ENCODE data around the gene FOXF2. TPM values are rescaled to one million over a fixed set of nuclear protein-coding genes. Genes with fewer than 3 reads are reported as not detected.

Gene FOXF2
- total and polyA plus RNA-seq, 10 of the 15 experiments (the other 5 are each of a cell fraction or from before 2014, with no cell fraction given), result not detected

DNA sequence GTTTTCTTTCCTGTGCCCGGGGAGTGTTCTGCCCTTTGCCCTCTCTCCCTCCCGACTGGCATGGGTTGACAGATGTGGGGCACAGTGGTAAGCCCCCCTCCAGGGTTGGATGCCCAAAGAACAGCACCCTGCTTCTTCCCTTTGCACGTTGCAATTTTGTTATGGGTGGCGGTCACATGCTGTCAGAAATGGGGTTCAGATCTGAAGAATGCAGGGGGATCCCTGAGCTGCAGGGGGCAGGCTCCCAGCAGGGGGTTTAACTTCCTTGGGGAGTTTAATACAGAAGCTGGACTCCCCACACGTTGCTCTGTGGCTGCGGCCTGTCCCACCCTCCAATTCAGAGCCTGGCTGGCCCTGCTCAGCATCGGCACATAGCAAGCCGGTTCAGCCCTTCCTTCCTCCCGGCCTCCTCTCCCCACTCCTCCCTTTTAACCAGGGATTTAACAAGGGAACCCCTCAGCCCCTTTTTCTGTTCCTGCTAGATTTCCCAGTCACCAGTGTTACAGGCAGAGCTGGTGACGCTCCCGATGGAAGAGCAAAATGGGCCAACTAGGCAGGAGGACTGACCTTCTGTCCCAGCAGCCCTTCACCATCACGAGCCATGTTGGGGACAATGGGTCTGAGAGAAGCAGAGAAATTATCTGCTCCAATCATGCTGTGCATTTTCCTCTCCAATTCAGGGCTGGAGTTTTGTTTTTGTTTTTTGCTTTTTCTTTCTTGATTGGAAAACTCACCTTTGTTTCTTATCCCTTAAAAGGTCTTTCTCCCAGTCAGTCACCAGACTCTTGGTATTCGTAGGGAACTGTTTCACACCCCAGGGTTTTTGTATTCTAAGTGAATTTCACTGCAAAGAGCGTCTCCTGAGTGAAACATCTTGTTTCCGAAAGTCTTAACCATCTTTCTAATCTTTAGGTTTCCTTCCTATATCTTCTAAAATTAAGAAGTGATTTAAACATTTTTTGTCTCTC lies 6.8 kb downstream of the FOXF2 start (continued):
- TF ChIP-seq, protein P1, sequence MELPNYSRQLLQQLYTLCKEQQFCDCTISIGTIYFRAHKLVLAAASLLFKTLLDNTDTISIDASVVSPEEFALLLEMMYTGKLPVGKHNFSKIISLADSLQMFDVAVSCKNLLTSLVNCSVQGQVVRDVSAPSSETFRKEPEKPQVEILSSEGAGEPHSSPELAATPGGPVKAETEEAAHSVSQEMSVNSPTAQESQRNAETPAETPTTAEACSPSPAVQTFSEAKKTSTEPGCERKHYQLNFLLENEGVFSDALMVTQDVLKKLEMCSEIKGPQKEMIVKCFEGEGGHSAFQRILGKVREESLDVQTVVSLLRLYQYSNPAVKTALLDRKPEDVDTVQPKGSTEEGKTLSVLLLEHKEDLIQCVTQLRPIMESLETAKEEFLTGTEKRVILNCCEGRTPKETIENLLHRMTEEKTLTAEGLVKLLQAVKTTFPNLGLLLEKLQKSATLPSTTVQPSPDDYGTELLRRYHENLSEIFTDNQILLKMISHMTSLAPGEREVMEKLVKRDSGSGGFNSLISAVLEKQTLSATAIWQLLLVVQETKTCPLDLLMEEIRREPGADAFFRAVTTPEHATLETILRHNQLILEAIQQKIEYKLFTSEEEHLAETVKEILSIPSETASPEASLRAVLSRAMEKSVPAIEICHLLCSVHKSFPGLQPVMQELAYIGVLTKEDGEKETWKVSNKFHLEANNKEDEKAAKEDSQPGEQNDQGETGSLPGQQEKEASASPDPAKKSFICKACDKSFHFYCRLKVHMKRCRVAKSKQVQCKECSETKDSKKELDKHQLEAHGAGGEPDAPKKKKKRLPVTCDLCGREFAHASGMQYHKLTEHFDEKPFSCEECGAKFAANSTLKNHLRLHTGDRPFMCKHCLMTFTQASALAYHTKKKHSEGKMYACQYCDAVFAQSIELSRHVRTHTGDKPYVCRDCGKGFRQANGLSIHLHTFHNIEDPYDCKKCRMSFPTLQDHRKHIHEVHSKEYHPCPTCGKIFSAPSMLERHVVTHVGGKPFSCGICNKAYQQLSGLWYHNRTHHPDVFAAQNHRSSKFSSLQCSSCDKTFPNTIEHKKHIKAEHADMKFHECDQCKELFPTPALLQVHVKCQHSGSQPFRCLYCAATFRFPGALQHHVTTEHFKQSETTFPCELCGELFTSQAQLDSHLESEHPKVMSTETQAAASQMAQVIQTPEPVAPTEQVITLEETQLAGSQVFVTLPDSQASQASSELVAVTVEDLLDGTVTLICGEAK (IDR thresholded peaks at IDR 0.05; ENCODE audit: borderline replicate concordance), result no peak

DNA sequence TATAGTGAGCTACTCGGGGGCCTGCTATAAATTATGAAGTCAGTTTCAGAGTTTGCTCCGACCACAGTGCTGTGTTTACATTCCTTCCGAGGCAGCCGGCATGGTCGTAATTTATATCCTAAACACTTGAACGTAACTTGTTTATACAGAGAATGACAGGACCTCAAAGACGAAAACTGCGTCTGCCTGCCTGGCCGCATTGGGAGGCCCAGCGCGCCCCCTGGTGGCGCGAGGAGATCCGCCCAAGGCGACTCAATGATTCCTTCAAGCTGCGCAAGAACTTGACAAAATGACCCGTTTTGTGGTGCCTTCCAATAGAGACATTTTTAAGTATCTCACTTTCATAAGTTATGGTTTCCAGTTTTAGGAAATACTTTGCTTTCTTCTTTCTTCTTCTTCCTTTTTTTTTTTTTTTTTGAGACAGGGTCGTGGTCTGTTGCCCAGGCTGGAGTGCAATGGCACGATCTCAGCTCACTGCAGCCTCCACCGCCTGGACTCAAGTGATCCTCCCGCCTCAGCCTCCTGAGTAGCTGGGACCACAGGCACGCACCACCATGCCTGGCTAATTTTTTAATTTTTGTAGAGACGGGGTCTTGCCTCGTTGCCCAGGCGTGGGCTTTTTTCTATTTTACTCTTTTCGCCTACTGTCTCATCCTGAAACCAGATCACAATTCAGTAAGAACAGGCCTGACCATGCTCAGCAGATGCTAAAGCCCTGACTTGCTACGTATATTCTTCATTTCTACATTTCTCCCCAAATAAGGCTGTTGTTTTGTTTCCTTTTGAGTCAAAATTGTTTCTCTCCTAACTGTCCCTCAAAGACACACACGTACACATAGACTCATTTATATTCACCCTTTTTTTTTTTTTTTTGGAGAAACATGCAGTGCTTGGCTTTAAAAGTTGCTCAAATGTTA lies 7.8 kb downstream of the FOXF2 start:
- 7% methylated on average over 27 of the region's 28 CpGs for WGBS (ENCODE audit: insufficient coverage, insufficient replicate concordance, low lambda C conversion rate, missing lambda C conversion rate)
- no peaks in the 10 kb centered on the region for H4K20me1 ChIP-seq (ENCODE audit: control insufficient read depth, insufficient read depth)
- POLR2A ChIA-PET, result no interaction called here
- H3K79me2 ChIP-seq (ENCODE audit: control insufficient read depth, insufficient read depth, low read length), result no peaks in the 10 kb centered on the region
- DNase-seq (ENCODE audit: low read depth, low spot score), result peak; percentile 43
- no peaks in the 10 kb centered on the region for H3K36me3 ChIP-seq (ENCODE audit: control insufficient read depth in 2 of 2, insufficient read depth in 2 of 2, low read length in 1 of 2)
- H3K27ac ChIP-seq (ENCODE audit: control insufficient read depth, insufficient read depth), result no peak overlapping the region
- peak; percentile 92 for ATAC-seq
- no TSS peak for BruUV-seq (replicated peaks)
- in situ Hi-C loops (cut with MboI) (loop anchor here (5.0 kb wide), 1 partner anchor 800 kb away; no protein-coding TSS in a partner anchor), intact Hi-C loops (cut with micrococcal nuclease; ENCODE audit: unreplicated experiment) (loop anchor here (1.0 kb wide), 2 partner anchors 600 to 804 kb away; no protein-coding TSS in a partner anchor)
- no peaks in the 10 kb centered on the region for H3K4me1 ChIP-seq (ENCODE audit: control insufficient read depth, insufficient read depth, low read length)
- no peak overlapping the region for H3K9ac ChIP-seq (ENCODE audit: control insufficient read depth, insufficient read depth, low read length)
- SMC1A ChIA-PET (ENCODE audit: uncharacterized antibody, unreplicated experiment), result interaction anchor here (0.6 to 1.4 kb wide), 8 partner anchors 15 to 1208 kb away, joined by 3 to 6 read pairs (median 3); no protein-coding TSS in a partner anchor
- no peaks in the 10 kb centered on the region for H3K9me3 ChIP-seq (replicated peaks; ENCODE audit: control insufficient read depth, insufficient read depth, low read length)
- H2AFZ ChIP-seq (ENCODE audit: control insufficient read depth, low read depth, low read length), result no peak overlapping the region
- H3K4me3 ChIP-seq, result no peak overlapping the region
- CTCF ChIA-PET, result interaction anchor here (0.5 to 3.4 kb wide), 30 partner anchors 8 to 1324 kb away, joined by 3 to 36 read pairs (median 5); no protein-coding TSS in a partner anchor
- peak; percentile 83 for FAIRE-seq
- no peak overlapping the region for H3K4me2 ChIP-seq (ENCODE audit: control insufficient read depth, insufficient read depth)
- RAD21 ChIA-PET (ENCODE audit: unreplicated experiment), result interaction anchor here (0.6 to 1.7 kb wide), 9 partner anchors 11 to 1006 kb away, joined by 3 to 12 read pairs (median 3); partner anchors contain the start of gene IRF4
- H3K27me3 ChIP-seq (replicated peaks in 1 of 2; ENCODE audit: control insufficient read depth in 2 of 2, insufficient read depth in 2 of 2, low read length in 1 of 2), result peaks cover 11 to 17% of the 10 kb centered on the region in 2 experiments
- no peak for TF ChIP-seq RCOR1 (conservative IDR thresholded peaks at IDR 0.05; ENCODE audit: low read depth, low read length)
- TF ChIP-seq ZNF217 (IDR thresholded peaks at IDR 0.05), result no peak
- TF ChIP-seq, protein P2, sequence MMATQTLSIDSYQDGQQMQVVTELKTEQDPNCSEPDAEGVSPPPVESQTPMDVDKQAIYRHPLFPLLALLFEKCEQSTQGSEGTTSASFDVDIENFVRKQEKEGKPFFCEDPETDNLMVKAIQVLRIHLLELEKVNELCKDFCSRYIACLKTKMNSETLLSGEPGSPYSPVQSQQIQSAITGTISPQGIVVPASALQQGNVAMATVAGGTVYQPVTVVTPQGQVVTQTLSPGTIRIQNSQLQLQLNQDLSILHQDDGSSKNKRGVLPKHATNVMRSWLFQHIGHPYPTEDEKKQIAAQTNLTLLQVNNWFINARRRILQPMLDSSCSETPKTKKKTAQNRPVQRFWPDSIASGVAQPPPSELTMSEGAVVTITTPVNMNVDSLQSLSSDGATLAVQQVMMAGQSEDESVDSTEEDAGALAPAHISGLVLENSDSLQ (IDR thresholded peaks at IDR 0.05), result peak; percentile 90
- TF ChIP-seq, protein P3, sequence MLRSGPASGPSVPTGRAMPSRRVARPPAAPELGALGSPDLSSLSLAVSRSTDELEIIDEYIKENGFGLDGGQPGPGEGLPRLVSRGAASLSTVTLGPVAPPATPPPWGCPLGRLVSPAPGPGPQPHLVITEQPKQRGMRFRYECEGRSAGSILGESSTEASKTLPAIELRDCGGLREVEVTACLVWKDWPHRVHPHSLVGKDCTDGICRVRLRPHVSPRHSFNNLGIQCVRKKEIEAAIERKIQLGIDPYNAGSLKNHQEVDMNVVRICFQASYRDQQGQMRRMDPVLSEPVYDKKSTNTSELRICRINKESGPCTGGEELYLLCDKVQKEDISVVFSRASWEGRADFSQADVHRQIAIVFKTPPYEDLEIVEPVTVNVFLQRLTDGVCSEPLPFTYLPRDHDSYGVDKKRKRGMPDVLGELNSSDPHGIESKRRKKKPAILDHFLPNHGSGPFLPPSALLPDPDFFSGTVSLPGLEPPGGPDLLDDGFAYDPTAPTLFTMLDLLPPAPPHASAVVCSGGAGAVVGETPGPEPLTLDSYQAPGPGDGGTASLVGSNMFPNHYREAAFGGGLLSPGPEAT (IDR thresholded peaks at IDR 0.05; ENCODE audit: low read depth), result peak; percentile 85
- TF ChIP-seq POU2F2 (IDR thresholded peaks at IDR 0.05; ENCODE audit: borderline replicate concordance, low read depth, low read length), result 0 out of 3 replicates have a peak, but pooled peaks have one; percentile 19
- TF ChIP-seq EP300 (IDR thresholded peaks at IDR 0.05; ENCODE audit: borderline replicate concordance in 1 of 2, control insufficient read depth in 1 of 2, low read depth in 2 of 2, low read length in 2 of 2), result peak; percentile 58 to 74; a peak in 2 of 4 replicates
- TF ChIP-seq SMARCA5 (IDR thresholded peaks at IDR 0.05), result peak; percentile 67; the same call in 1 of the 2 replicates
- TF ChIP-seq NBN (IDR thresholded peaks at IDR 0.05), result peak; percentile 94
- peak; percentile 47; the same call in 1 of the 2 replicates for TF ChIP-seq NFIC (IDR thresholded peaks at IDR 0.05; ENCODE audit: low read depth, low read length)
- no peak for TF ChIP-seq FOS (IDR thresholded peaks at IDR 0.05; ENCODE audit: borderline replicate concordance, extremely low read depth, insufficient read length)
